ENCODE measurements around the gene ABL1.
"Not testable (repeated sequence)": the region's sequence is repeated elsewhere in the genome, so short reads cannot be mapped to it uniquely, and the experiment has no call there.

The ABL1 gene

DNA sequence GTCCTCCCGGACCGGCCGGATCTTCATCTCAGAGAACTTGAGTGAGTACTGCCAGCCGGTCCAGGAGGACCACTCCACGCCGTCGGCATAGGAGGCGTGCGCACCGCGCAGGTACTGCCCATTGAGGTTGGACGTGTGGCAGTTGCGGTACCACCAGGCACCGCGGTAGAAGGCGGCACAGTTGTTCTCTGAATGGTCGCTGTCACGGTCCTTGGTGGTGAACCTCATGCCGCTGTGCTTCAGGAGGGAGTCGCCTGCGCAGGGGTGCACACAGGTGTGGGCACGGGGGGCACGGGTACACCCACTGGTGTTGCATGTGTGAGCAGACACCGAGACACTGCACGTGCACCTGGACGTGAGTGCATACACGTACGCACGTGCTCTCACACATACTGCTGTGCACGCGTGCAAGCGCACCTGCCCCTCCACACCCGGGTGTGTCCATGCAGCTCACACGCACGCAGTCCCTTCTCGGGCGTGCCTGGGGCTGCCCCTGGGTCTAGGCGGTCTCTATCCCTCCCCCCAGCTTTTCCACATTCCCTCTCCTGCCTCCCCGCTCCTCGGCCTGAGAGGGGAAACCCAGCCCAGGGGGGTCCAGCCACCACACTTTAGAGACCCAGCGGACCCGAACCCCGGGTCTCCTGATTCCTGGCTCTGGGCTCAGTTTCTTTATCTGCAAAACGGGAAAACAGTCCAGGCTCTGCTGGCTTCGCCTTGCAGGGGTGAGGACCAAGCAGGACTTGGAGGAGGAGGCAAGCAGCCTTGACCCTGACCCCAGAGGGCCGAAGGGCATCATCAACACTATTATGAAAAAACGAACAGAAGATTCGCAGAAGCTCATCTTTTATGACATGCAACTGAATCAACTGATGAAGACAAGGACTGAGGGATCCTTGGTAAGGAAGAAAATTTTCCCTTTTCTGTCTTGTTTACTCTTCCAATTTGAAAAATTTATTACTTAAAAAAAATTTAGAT lies 69.3 kb downstream of the ABL1 start:
- no peak for DNase-seq (ENCODE audit: low spot score)

DNA sequence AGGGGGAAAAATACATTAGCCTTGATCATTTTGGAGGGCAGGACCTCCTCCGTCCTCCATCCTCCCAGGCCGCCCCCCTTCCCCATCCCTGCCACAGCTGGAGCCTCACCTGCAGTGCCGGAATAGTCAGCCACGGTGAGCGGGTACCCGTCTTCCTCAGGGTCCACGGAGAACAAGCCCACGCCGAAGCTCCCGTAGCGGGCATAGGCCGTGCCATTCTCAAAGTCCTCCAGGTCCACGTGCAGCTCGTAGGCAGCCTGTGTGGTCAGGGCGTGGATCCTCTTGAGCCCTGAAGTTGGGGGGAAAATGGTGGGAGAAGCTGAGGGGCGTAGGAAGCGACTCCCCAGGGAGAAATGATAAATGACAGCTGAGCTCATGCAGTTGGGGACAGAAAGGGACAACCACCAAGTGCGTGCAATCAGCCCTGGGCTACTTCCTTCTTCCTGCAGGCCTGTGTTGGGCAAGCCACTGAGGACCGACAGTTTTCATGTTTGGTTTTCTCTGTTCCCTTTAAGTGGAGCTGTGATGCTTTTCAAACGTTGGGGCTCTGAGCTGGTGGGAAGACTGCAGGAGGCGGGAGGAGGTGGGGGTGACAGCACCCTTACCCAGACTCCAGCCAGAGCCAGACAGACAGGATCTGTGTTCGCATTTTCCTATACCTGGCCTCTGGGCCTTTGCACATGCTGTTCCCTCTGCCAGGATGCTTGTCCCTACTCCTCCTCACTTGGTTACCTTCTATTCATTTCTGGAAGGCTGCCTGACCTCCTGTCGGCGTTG lies 70.3 kb downstream of the ABL1 start:
- no peak for DNase-seq (ENCODE audit: low spot score)

DNA sequence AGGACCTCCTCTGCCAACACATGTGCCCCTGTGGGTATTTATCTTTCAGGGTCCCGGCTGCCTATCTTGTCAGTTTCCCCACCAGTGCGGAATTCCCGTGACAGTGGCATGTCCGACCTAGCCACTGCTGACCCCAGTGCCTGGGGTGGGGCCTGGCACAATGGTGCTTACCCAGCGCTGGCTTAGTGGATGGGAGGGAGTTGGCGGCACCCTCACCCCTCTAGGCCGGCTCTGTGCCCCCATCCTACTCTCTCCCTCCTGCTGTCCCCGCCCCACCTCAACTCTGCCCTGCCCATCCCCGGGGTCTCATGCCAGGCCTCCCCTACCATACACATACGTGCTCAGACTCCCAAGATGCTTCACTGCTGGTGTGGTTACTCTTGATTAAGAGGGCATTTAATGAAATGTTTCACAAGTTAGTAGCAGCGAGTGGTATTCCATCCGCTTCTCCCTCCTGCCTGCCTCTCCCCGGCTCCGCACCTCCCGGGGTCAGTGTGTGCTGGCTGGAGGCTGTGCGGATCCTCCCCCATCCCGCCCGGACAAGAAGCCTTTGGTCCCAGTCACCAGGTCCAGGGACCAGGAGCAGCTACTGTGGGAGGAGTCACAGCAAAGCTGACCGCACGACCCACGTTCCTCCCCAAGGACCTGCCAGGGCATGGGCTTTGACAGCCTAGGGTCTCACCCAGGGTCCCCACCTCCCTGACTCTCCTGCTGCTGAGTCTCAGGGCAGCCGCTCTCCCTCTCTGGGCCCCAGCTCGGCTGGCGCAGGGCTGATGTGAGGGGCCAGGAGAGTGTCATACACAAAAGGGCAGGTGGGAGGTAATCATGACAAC lies 71.1 kb downstream of the ABL1 start:
- DNase-seq (ENCODE audit: low spot score): no peak

DNA sequence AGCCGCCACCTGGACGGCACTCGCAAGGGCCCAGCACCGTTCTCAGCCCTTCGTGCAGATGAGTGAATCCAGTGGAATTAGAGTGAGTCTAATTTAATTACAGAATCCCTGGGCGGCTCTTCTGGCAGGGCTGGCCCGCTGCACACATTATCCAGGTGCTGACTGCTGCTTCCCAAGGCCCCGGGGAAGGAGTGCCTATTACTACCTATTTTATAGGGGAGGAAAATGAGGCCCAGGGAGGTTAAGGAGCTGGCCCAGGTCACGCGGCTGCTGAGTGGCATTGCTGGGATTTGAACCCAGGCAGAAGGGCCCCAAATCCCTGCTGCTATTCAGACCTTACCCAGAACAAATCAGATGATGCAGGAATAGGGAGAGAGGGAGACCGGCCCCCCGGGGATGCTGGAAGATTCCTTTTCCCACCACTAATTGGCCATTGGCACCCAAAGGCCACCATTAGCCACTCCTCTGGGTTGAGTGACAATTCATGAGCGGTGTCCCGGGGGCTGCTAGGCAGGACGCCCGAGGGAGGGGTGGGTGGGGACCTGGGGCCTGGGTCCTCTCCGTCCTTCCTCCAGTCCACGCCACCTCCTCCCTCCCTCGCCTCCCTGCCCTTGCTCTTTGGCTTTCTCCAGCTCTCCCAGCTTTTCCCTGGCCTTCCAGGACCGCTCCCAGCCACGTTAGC lies 71.8 kb downstream of the ABL1 start:
- DNase-seq (ENCODE audit: low spot score): no peak

DNA sequence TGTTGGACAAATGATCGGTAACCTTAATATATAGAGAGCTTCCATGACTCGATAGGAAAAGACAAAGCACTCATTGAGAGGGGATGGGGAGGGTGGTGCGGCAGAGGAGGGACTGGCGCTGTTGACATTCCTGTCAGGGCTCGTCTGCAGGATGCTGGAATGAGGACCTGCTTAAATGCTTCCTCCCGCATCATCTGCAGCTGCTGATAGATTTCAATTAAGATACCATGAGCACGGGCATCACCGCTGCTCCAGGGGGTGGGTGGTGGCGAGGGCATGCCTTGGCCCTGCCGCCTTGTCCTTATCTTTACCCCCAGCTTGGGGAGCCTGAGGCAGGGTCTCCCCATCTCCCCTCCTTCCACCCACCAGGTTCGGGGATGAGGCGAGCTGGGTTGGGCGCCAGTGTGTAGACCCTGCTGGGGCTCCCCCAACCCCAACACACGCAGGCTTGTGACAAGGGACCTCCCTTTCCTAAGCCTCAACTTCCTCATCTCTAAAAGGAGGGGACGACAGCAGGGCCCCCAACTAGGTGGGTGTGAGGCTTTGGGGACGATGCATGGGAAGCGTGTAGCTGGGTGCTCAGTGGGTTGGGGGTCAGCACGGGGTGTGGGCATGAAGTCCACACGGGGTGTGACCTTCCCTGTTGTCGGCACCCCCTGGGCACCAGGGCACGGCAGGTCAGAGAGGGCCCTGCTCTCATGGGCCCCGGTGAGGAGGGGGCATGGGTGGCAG lies 73.3 kb downstream of the ABL1 start:
- DNase-seq (ENCODE audit: low spot score): no peak

DNA sequence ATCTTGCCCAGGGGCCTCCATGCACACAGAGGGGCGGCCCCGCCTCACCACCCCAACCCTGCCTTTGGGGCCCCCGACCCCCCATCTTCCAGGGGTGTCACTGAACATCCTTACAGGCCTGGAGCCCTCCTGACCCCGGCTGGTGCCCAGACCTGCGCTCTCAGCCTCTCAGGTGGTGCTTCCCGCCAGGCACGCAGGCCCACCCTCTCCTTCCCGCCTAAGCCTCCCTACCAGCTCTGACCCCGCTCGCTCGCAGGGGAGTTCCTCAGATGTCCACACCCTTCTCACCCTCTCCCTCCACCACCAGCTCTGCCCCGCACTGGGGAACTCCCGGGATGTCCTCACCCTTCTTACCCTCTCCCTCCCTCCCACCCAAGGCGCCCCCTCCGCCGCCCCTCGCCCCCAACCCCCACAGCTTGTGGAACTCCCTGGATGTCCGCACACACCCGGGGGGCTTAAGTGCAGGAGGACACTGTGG lies 73.9 kb downstream of the ABL1 start:
- no peak for DNase-seq (ENCODE audit: low spot score)

DNA sequence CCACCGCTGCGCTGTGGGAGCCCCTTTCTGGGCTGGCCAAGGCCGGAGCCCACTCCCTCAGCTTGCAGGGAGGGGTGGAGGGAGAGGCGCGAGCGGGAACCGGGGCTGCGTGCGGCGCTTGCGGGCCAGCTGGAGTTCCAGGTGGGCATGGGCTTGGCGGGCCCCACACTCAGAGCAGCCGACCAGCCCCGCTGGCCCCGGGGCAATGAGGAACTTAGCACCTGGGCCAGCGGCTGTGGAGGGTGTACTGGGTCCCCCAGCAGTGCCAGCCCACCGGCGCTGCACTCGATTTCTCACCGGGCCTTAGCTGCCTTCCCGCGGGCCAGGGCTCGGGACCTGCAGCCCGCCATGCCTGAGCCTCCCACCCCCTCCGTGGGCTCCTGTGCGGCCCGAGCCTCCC lies 75.0 kb downstream of the ABL1 start:
- DNase-seq (ENCODE audit: low spot score): not testable (repeated sequence)

DNA sequence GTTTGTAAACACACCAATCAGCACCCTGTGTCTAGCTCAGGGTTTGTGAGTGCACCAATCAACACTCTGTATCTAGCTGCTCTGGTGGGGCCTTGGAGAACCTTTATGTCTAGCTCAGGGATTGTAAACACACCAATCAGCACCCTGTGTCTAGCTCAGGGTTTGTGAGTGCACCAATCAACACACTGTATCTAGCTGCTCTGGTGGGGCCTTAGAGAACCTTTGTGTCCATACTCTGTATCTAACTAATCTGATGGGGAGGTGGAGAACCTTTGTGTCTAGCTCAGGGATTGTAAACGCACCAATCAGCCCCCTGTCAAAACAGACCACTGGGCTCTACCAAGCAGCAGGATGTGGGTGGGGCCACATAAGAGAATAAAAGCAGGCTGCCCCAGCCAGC lies 75.6 kb downstream of the ABL1 start:
- DNase-seq (ENCODE audit: low spot score): not testable (repeated sequence)

DNA sequence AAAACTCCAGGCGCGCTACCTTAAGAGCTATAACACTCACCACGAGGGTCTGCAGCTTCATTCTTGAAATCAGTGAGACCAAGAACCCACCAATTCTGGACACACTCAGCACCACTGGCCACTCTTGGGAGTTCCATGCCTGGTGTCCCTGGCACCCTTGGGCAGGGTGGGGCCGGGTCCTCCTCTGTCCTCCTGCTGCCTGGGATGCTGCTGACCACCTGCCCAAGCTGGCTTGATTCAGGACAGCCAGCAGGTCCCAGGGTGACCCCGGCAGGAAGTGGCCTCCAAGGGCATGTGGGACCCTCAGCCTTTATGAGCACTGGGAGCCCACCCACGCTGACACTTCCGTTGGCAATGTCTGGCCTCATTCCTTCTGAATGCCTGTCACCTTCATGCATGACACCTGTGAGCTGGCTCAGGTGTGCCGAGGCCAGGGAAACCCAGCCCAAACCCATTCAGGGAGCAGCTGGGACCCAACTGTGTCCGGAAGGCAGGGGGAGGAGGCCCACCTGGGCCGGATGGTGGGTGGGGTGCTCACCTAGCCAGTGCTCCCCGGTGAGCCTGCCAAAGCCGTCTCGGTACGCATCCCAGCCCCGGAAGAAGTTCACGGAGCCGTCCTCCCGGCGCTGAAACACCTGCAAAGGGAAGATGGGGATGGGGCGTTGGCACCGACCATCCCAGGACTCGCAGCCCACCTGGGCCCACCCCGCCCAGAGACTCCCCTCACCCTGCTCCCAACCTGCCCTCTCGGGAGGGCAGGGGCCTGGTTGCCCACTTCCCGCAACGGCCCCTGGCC lies 76.4 kb downstream of the ABL1 start:
- DNase-seq (ENCODE audit: low spot score): no peak

DNA sequence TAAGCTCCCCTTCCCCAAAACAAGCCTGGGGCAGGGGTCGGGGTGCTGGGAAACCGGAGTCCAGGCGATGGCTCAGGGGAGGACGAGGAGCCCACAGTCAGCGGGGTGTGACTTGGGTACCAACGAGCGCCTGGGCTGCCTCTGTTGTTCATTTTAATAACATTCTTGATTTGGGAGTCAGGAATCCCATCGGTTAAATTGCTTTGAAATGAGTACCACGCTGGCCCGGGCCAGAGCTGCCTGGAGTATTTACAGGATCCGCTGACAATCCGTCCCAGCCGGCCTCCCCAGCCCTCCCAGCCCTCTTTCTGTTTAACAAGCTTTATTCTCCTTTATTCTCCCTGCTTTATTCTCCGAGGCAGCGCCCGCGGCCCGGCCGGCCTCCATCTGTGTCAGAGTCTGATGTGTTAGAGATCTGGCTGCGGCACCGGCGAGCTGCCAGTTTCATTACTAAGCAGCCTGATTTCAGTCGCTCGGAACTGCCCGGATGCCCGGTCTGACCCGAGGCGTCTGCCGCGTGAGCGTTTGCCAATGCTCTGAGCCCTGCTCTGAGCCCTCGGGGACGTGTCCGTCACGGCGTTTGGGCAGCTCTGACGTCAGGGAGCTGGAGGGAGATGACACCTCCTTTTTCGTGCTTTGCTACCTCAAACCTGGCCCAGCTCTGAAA lies 78.0 kb downstream of the ABL1 start:
- DNase-seq (ENCODE audit: low spot score): no peak

DNA sequence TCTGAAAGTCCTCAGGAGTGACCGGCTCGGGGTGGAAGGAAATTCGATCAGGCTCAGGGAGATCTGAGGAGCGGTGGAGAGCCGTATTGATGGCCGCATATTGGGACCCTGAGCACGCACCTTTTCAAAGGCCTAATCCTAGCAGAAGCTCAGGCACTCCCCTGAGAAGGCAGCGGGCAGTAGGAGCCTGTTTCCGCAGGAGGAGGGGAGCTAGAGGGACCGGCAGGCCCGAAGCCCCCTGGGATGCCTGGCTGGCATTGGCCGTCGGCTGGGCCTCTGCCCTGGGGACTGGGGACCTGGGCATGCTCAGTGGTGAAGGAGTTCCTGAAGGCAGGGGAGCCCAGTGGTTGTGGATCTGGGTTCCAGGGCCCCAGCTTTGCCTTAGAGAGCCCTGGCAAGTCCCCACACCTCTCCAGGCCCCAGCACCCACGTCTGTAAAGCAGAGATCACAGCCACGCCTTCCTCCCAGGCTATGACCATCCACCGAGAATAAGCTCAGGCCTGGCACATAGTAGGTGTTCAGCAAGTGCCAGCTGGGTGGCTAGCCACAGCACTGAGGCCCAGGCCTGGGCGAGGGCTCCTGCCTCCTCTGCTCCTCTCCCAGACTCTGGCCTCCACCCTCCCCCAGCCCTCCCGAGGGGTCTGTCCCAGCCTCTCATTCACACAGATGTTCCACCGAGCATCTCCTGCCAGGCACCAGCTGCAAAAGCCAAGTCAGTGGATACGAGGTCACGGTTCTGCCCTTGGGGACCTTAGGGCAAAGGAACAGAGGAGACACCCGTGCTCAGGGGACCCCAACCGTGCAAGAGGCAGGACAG lies 78.8 kb downstream of the ABL1 start:
- no peak for DNase-seq (ENCODE audit: low spot score)

DNA sequence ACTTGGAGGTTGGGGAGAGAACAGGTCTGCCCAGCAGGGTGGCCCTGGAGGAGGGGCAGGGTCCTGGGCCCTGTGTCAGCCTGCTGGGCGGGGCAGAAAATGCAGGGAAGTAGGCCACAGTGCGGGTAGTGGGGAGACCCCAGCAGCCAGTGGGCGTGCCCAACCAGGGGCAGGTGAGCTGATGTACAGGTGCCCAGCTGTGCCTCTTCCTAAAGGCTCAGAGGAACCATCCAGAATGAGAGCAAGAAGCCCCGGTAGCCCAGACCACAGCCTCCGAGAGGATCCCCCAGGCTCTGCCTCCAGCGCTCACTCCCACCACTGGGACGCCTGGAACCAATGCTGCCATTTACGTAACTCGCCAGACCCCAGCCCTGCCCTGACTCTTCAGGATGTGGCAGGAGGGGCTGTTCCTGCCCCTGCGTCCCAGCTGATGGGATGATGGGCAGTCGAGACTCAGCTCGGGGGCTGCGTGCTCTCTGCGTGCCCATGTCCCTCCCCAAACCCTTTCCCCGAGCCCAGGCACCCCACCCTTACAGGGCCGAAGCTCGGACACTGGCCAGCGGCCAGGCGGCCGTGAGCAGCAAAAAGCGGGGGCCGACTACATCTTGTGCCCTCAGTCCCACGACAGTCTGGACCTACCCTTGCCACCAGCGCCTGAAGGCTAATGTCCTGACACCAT lies 79.5 kb downstream of the ABL1 start:
- no peak for DNase-seq (ENCODE audit: low spot score)

DNA sequence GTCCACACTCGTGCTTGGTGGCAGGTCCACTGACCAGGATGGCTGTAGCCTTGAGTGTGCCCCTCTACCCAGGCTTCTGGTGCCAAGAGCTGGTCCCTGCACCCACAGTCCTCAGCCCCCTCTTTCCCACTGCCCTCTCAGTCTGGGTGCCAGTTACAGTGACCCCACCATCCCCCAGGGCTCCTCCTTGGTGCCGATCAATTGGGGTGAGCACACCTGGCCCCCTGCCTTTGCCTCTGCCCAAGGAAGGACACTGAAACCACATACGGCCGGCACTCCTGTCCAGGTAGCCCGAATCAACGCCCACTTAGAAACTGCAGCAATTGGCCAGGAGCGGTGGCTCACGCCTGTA lies 80.0 kb downstream of the ABL1 start:
- no peak for DNase-seq (ENCODE audit: low spot score)

DNA sequence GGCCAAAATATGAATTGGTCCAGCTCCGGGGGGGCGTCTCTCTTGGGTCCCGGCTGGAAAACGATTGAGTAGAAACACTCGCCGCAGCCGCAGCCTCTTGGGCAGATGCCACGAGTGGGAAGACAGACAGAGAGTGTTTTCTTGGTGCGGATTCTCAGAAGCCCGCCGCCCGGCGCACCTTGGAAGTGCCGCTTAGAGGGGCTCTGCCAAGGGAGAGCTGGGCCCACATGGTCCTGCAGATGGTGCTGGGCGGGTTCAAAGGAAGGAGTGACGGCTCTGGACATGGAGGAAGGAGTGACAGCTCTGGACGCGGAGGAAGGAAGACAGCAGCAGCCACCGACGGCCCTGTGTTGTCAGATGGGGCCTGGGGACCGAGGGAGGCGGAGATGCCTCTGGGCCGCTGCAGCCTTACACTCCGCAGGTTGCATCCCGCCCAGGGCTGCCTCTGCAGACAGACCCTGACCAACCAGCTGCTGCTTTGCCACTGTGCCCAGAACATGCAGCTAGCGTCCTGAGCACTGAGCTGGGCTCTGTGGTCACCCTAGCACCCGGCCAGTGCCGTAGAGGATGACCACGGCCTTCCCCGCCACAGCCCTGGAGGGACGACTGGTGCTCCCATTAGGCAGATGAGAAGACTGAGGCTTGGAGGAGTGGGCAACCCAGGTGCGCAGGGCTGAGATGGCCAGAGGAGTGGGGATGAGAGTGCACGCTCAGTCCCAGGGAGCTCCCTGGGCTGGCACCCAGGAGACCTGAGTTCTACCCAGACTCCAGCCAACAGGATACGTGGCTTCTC lies 82.3 kb downstream of the ABL1 start:
- no peak for DNase-seq (ENCODE audit: low spot score)

DNA sequence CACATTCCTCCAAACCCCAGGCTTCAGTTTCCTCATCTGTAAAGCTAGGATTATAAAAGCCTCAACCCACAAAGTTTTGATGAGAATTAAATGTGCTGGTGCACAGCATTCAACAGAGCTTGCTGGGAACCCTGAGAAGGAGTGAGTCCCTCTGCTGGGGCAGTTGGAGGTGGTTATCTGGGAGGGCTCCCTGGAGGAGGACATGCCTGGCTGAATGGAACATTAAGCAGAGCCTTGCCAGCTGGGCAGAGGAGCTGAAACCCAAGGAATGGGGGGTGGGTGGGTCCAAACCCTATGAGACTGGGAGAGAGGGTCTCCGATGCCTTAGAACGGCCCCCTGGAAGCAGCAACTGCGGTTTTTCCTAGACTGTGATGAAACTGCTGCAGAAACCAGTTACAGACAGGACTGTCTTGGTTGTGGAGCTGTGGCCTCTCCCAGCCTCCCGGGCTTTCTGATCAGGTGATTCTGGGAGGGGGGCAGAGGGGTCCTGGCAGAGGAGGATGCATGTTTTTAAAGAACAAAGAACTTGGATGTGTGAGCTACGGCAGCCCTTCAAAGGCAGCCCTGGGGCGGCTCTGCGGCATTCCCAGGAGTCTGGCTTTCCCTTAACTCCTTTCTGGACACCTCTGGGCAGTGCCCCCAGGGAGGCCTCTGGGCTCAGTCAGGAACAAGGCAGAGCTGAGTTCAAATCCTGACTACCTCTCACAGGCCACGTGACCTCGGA lies 83.2 kb downstream of the ABL1 start:
- DNase-seq (ENCODE audit: low spot score): no peak

DNA sequence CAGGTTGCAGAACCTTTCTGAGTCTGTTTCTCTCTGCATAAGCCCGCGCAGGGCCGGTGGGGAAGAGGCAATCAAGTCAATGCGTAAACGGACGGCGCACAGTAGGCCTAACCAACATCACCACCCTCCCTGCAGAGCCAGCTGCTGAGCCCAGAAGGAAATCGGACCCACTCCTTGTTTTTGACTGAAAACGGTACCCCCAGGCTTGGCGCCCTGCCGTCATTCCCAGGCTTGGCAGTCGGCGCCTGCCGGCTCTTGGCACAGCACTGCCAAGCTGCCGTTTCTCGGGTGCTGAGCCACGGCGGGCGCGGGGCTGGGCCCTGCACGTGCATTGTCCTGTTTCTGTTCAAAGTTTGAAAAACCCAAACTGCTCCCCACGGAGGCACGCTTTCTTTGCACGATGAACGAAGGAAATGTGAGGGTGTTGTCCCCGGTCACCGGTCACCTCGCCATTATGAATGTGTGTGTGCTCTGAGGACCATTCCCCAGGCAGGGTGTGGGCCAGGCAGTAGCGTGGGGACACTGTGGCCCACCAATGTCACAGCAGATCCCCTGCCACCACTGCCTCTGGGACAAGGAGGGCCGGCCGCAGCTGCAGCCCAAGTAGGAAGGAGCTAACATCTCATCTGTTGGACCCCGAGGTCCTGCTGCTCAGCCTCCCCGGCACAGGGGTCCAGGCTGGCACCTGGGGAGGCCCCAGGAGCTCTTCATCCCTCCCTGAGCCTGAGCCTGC lies 83.9 kb downstream of the ABL1 start:
- DNase-seq (ENCODE audit: low spot score): no peak
